Measurements from ENCODE around the gene ST6GALNAC5. TPM values are rescaled to one million over a fixed set of nuclear protein-coding genes. Genes with fewer than 3 reads are reported as not detected.

ST6GALNAC5 gene
- total RNA-seq, 1 experiment from 2014 or later: 2.0 TPM

- Mint-ChIP-seq H3K27me3 (ENCODE audit: unreplicated experiment) (peaks cover 9% of the 10 kb centered on the region), H3K4me1 (ENCODE audit: low read depth, unreplicated experiment) (no peaks in the 10 kb centered on the region), H3K4me3 (ENCODE audit: low read depth, unreplicated experiment) (no peak overlapping the region), H3K36me3 (ENCODE audit: insufficient read depth, unreplicated experiment) (no peaks in the 10 kb centered on the region), H3K9me3 (ENCODE audit: low read depth, unreplicated experiment) (peaks cover 3% of the 10 kb centered on the region), H3K27ac (ENCODE audit: unreplicated experiment) (no peak overlapping the region)
- intact Hi-C loops (cut with micrococcal nuclease; ENCODE audit: unreplicated experiment): loop anchor here (1.0 to 5.0 kb wide), 3 partner anchors 41 to 241 kb away; no protein-coding TSS in a partner anchor
- CTCF ChIA-PET: no interaction called here
- peak; percentile 60 for DNase-seq
- BruUV-seq (replicated peaks): no TSS peak
- peak; percentile 56 for TF ChIP-seq CTCF (IDR thresholded peaks at IDR 0.05; ENCODE audit: unreplicated experiment)
Measured at GRCh38 chr1:76901158-76901767, 34.0 kb downstream of the ST6GALNAC5 start.

- Mint-ChIP-seq H3K36me3 (ENCODE audit: insufficient read depth, unreplicated experiment) (no peaks in the 10 kb centered on the region), H3K4me1 (ENCODE audit: low read depth, unreplicated experiment) (peaks cover 11% of the 10 kb centered on the region), H3K27me3 (ENCODE audit: unreplicated experiment) (no peaks in the 10 kb centered on the region), H3K4me3 (ENCODE audit: low read depth, unreplicated experiment) (no peak overlapping the region), H3K9me3 (ENCODE audit: low read depth, unreplicated experiment) (no peaks in the 10 kb centered on the region), H3K27ac (ENCODE audit: unreplicated experiment) (no peak overlapping the region)
- CTCF ChIA-PET: interaction anchor here (0.7 kb wide), 1 partner anchor 85 kb away, joined by 3 read pairs; no protein-coding TSS in a partner anchor
- intact Hi-C loops (cut with micrococcal nuclease; ENCODE audit: unreplicated experiment): loop anchor here (2.0 kb wide), 1 partner anchor 91 kb away; no protein-coding TSS in a partner anchor
- TF ChIP-seq CTCF (IDR thresholded peaks at IDR 0.05; ENCODE audit: unreplicated experiment): no peak
- DNase-seq: no peak
- no TSS peak for BruUV-seq (replicated peaks)
Measured at GRCh38 chr1:76905876-76906595, 38.8 kb downstream of the ST6GALNAC5 start.

- intact Hi-C loops (cut with micrococcal nuclease; ENCODE audit: unreplicated experiment): no loop called here
- Mint-ChIP-seq H3K9me3 (ENCODE audit: low read depth, unreplicated experiment) (no peaks in the 10 kb centered on the region), H3K36me3 (ENCODE audit: insufficient read depth, unreplicated experiment) (no peaks in the 10 kb centered on the region), H3K4me1 (ENCODE audit: low read depth, unreplicated experiment) (peaks cover 11% of the 10 kb centered on the region), H3K27me3 (ENCODE audit: unreplicated experiment) (peaks cover 13% of the 10 kb centered on the region), H3K4me3 (ENCODE audit: low read depth, unreplicated experiment) (no peak overlapping the region), H3K27ac (ENCODE audit: unreplicated experiment) (no peak overlapping the region)
- no peak for DNase-seq
- TF ChIP-seq CTCF (IDR thresholded peaks at IDR 0.05; ENCODE audit: unreplicated experiment): no peak
- CTCF ChIA-PET: no interaction called here
- BruUV-seq (replicated peaks): no TSS peak
Measured at GRCh38 chr1:76909311-76909710, 42.0 kb downstream of the ST6GALNAC5 start.

- intact Hi-C loops (cut with micrococcal nuclease; ENCODE audit: unreplicated experiment): no loop called here
- Mint-ChIP-seq H3K27me3 (ENCODE audit: unreplicated experiment) (peaks cover 13% of the 10 kb centered on the region), H3K36me3 (ENCODE audit: insufficient read depth, unreplicated experiment) (no peaks in the 10 kb centered on the region), H3K4me1 (ENCODE audit: low read depth, unreplicated experiment) (no peaks in the 10 kb centered on the region), H3K27ac (ENCODE audit: unreplicated experiment) (no peak overlapping the region), H3K9me3 (ENCODE audit: low read depth, unreplicated experiment) (no peaks in the 10 kb centered on the region), H3K4me3 (ENCODE audit: low read depth, unreplicated experiment) (no peak overlapping the region)
- CTCF ChIA-PET: no interaction called here
- BruUV-seq (replicated peaks): no TSS peak
- no peak for TF ChIP-seq CTCF (IDR thresholded peaks at IDR 0.05; ENCODE audit: unreplicated experiment)
- DNase-seq: no peak
Measured at GRCh38 chr1:76919085-76919484, 51.8 kb downstream of the ST6GALNAC5 start.
